ENCODE results near the gene NTF4.

DNA sequence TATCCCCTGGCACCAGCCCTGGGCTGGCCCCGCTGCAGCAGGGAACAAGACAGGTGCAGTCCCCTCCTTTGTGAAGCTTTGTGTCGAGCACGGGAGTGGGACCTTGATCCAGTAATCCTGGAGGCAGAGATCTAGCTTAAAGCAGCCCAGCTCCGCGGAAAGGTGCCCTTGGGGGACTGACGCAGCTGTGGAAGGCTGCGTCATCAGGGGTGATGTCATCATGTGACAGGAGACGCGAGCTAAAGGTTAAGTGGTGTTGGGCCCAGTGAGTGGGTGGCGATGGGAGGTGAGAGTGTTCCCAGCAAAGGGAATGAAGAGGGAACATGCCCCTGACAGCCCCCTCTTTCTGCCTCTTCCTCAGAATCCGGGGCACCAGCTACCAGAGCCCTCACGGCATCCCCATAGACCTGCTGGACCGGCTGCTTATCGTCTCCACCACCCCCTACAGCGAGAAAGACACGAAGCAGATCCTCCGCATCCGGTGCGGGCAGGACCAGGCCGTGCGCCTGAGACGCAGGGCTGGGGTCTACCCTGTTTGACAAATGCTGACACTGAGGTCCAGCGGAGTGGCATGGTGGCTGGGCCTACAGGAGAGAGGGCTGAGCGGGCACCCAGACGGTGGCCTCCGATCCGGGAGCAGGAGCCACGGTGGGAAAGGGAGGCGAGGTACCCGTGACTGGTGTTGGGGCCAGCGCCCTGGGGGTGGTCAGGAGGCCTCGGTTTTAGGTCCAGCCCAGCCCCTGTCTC, 50.3 kb downstream of the NTF4 start:
- TF ChIP-seq CTCF (IDR thresholded peaks at IDR 0.05) (no peak), POLR2A (IDR thresholded peaks at IDR 0.05) (no peak)
